GM23338 (cell line): ENCODE measurements around the gene ETF1. TPM values are rescaled to one million over a fixed set of nuclear protein-coding genes. Genes with fewer than 3 reads are reported as not detected.
A peak's percentile ranks its signal among the peaks of the same experiment; 100 is the strongest.

Source experiments
- ATAC-seq: fragments of 200-7000 bp; cut with Tn5 transposase; 3 replicates; pipeline ENCODE4 v1.9.1; 2020
- DNase-seq: peaks from one replicate; pipeline ENCODE4 v3.0.0-alpha.2; 2015; ENCODE audit warnings: low spot score
- H2AFZ ChIP-seq: fragments of 200-600 bp; sonication (generic); 2 replicates; pipeline ENCODE4 v1.8.0; 2016; ENCODE audit warnings: antibody characterized with exemption, mild to moderate bottlenecking, moderate library complexity
- H3F3A ChIP-seq: fragments of 200-600 bp; sonication (generic); replicated peaks from 2 replicates; pipeline ENCODE4 v1.8.0; 2017; ENCODE audit warnings: antibody characterized with exemption, mixed run types, low read depth
- H3K27ac ChIP-seq: fragments of 200-600 bp; sonication (generic); 2 replicates; pipeline ENCODE4 v1.6.1; 2016; ENCODE audit warnings: low read depth
- H3K27me3 ChIP-seq: fragments of 200-600 bp; sonication (generic); 2 replicates; pipeline ENCODE4 v1.8.0; 2016; ENCODE audit warnings: mild to moderate bottlenecking, mixed run types, moderate library complexity; ENCODE audit not compliant: insufficient read depth
- H3K36me3 ChIP-seq: fragments of 200-600 bp; sonication (generic); 2 replicates; pipeline ENCODE4 v1.8.0; 2016; ENCODE audit warnings: mild to moderate bottlenecking; ENCODE audit not compliant: insufficient read depth
- H3K4me1 ChIP-seq: fragments of 200-600 bp; sonication (generic); 2 replicates; pipeline ENCODE4 v1.8.0; 2016; ENCODE audit warnings: mild to moderate bottlenecking, moderate library complexity; ENCODE audit not compliant: insufficient read depth
- H3K4me2 ChIP-seq: fragments of 200-600 bp; sonication (generic); 2 replicates; pipeline ENCODE4 v1.7.1; 2017; ENCODE audit warnings: mixed run types
- H3K4me3 ChIP-seq: fragments of 200-600 bp; sonication (generic); 2 replicates; pipeline ENCODE4 v1.6.1; 2016; ENCODE audit warnings: mixed run types
- H3K79me2 ChIP-seq: fragments of 200-600 bp; sonication (generic); replicated peaks from 2 replicates; pipeline ENCODE4 v1.8.0; 2017; ENCODE audit warnings: mild to moderate bottlenecking; ENCODE audit not compliant: insufficient read depth
- H3K9me2 ChIP-seq: fragments of 200-600 bp; sonication (generic); 2 replicates; pipeline ENCODE4 v1.8.0; 2017; ENCODE audit not compliant: insufficient read depth
- H4K20me1 ChIP-seq: fragments of 200-600 bp; sonication (generic); replicated peaks from 2 replicates; pipeline ENCODE4 v1.8.0; 2017; ENCODE audit warnings: mild to moderate bottlenecking; ENCODE audit not compliant: insufficient read depth
- H3K27ac Mint-ChIP-seq: 2 replicates; pipeline ENCODE4 v1.8.0; 2020; ENCODE audit warnings: inconsistent platforms, mild to moderate bottlenecking, moderate library complexity, mixed read lengths
- H3K27me3 Mint-ChIP-seq: 3 replicates; pipeline ENCODE4 v1.8.0; 2022; ENCODE audit warnings: low read depth, mild to moderate bottlenecking, moderate library complexity, mixed read lengths, inconsistent platforms; ENCODE audit not compliant: insufficient read depth, poor library complexity
- H3K36me3 Mint-ChIP-seq: 3 replicates; pipeline ENCODE4 v1.8.0; 2021; ENCODE audit warnings: low read depth, mild to moderate bottlenecking, inconsistent platforms, moderate library complexity, mixed read lengths
- H3K4me1 Mint-ChIP-seq: 3 replicates; pipeline ENCODE4 v1.8.0; 2020; ENCODE audit warnings: mild to moderate bottlenecking, inconsistent platforms, mixed read lengths
- H3K4me3 Mint-ChIP-seq: 3 replicates; pipeline ENCODE4 v1.8.0; 2021; ENCODE audit warnings: moderate library complexity, mild to moderate bottlenecking, inconsistent platforms, mixed read lengths
- H3K9me3 Mint-ChIP-seq: 3 replicates; pipeline ENCODE4 v1.8.0; 2020; ENCODE audit warnings: moderate library complexity, mild to moderate bottlenecking, inconsistent platforms, mixed read lengths
- CREB1 ChIP-seq: fragments of 250-450 bp; sonication (Bioruptor Pico); IDR thresholded peaks from 2 replicates; pipeline ENCODE4 v1.5.0; 2020; ENCODE audit warnings: low read depth, mild to moderate bottlenecking, moderate library complexity
- EZH2 ChIP-seq: fragments of 200-600 bp; sonication (generic); IDR thresholded peaks from one replicate; pipeline ENCODE4 v1.8.0; 2017; ENCODE audit warnings: antibody characterized with exemption, mild to moderate bottlenecking, low read depth; ENCODE audit not compliant: unreplicated experiment
- EZH2phosphoT487 ChIP-seq: fragments of 200-600 bp; sonication (generic); IDR thresholded peaks from one replicate; pipeline ENCODE4 v1.8.1; 2018; ENCODE audit warnings: antibody characterized with exemption; ENCODE audit not compliant: unreplicated experiment
- JUNB ChIP-seq: IDR thresholded peaks from one replicate; pipeline ENCODE4 v1.6.1; 2016; ENCODE audit warnings: antibody characterized with exemption; ENCODE audit not compliant: unreplicated experiment
- NANOG ChIP-seq: IDR thresholded peaks from 2 replicates; pipeline ENCODE4 v1.6.1; 2016; ENCODE audit warnings: antibody characterized with exemption, borderline replicate concordance
- POLR2AphosphoS5 ChIP-seq: IDR thresholded peaks from 2 replicates; pipeline ENCODE4 v1.6.1; 2016; ENCODE audit warnings: antibody characterized with exemption, low read depth
- STAT1 ChIP-seq: IDR thresholded peaks from one replicate; pipeline ENCODE4 v1.6.1; 2016; ENCODE audit warnings: antibody characterized with exemption; ENCODE audit not compliant: unreplicated experiment
- ZNF114 ChIP-seq: fragments of 250-450 bp; sonication (Bioruptor Pico); IDR thresholded peaks from 2 replicates; pipeline ENCODE4 v1.5.0; 2020; ENCODE audit warnings: mild to moderate bottlenecking, moderate library complexity
- ZNF331 ChIP-seq: fragments of 250-450 bp; sonication (Bioruptor Pico); IDR thresholded peaks from 2 replicates; pipeline ENCODE4 v1.5.0; 2020; ENCODE audit warnings: low read depth, mild to moderate bottlenecking, moderate library complexity
- polyA plus RNA-seq: library from polyadenylated mRNA; unstranded; fragments of >200 nt; fragmentation: Nextera tagmentation; extraction: Ambion mirVana; gene quantifications from 2 replicates; pipeline ENCODE4 v1.2.1, GENCODE V29; 2016
- total RNA-seq: library from RNA; depleted of rRNA; stranded (reverse); fragments of >200 nt; shearing (Covaris generic); gene quantifications from 2 replicates; pipeline ENCODE4 v1.2.3, GENCODE V29; 2014
- TF ChIP-seq, protein P1 (sequence below): IDR thresholded peaks from 2 replicates; pipeline ENCODE4 v1.6.1; 2016; ENCODE audit warnings: antibody characterized with exemption
- TF ChIP-seq, protein P2 (sequence below), 2 experiments: fragments of 200-600 bp in 1 of 2; sonication (generic) in 1 of 2; conservative IDR thresholded peaks; 2 replicates each; pipeline versions ENCODE4 v1.5.1 to v1.6.1; 2016 to 2017; ENCODE audit warnings: antibody characterized with exemption in 2 of 2, low read depth in 2 of 2, mild to moderate bottlenecking in 2 of 2, moderate library complexity in 1 of 2
- TF ChIP-seq, protein P3 (sequence below): IDR thresholded peaks from one replicate; pipeline ENCODE4 v1.6.1; 2018; ENCODE audit warnings: antibody characterized with exemption; ENCODE audit not compliant: unreplicated experiment
- TF ChIP-seq, protein P4 (sequence below): fragments of 250-450 bp; sonication (Bioruptor Pico); IDR thresholded peaks from 2 replicates; pipeline ENCODE4 v1.5.0; 2020; ENCODE audit warnings: mild to moderate bottlenecking, moderate library complexity

ETF1 gene
- total and polyA plus RNA-seq, 2 experiments from 2014 or later: 68.9 to 136 TPM

DNA sequence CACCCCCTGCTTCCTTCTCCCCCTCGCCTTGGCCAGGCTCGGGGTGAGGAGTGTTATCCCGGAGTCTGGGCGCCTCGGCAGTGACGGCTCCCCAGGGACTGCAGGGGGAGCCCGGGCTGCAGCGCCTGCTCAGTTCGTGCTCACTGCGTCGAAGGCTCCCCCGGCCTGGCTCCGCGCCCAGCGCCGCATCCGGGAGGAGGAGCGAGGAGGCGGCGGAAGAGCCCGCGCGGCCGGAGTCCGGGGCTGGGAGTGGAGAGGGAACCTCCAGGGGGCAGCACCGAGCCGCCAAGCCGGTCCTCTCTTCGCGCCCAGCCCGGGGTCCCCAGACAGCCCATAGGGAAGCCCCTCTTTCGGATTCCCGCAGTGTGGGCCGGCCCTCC is 79.0 kb downstream of the ETF1 start:
- peaks cover 9% of the 10 kb centered on the region for H3F3A ChIP-seq
- peak overlapping the region; percentile 96 for H3K4me2 ChIP-seq
- peaks cover 26% of the 10 kb centered on the region for H3K27me3 ChIP-seq
- peak overlapping the region; percentile 81 for H2AFZ ChIP-seq
- ATAC-seq (peak; percentile 61), DNase-seq (peak; percentile 94)
- Mint-ChIP-seq H3K36me3 (peaks cover 26% of the 10 kb centered on the region), H3K4me1 (peaks cover 37% of the 10 kb centered on the region), H3K4me3 (peak overlapping the region; percentile 84), H3K27ac (peak overlapping the region; percentile 92; the same call in 1 of the 2 replicates), H3K9me3 (peaks cover 11% of the 10 kb centered on the region; the same call in 2 of the 3 replicates), H3K27me3 (peaks cover 33% of the 10 kb centered on the region)
- H3K27ac ChIP-seq: peak overlapping the region; percentile 95
- no peak for TF ChIP-seq JUNB
- TF ChIP-seq POLR2AphosphoS5: peak; percentile 82
- TF ChIP-seq, protein P1, sequence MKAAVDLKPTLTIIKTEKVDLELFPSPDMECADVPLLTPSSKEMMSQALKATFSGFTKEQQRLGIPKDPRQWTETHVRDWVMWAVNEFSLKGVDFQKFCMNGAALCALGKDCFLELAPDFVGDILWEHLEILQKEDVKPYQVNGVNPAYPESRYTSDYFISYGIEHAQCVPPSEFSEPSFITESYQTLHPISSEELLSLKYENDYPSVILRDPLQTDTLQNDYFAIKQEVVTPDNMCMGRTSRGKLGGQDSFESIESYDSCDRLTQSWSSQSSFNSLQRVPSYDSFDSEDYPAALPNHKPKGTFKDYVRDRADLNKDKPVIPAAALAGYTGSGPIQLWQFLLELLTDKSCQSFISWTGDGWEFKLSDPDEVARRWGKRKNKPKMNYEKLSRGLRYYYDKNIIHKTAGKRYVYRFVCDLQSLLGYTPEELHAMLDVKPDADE: peak; percentile 12; the same call in 1 of the 2 replicates
- TF ChIP-seq, protein P2, sequence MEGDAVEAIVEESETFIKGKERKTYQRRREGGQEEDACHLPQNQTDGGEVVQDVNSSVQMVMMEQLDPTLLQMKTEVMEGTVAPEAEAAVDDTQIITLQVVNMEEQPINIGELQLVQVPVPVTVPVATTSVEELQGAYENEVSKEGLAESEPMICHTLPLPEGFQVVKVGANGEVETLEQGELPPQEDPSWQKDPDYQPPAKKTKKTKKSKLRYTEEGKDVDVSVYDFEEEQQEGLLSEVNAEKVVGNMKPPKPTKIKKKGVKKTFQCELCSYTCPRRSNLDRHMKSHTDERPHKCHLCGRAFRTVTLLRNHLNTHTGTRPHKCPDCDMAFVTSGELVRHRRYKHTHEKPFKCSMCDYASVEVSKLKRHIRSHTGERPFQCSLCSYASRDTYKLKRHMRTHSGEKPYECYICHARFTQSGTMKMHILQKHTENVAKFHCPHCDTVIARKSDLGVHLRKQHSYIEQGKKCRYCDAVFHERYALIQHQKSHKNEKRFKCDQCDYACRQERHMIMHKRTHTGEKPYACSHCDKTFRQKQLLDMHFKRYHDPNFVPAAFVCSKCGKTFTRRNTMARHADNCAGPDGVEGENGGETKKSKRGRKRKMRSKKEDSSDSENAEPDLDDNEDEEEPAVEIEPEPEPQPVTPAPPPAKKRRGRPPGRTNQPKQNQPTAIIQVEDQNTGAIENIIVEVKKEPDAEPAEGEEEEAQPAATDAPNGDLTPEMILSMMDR (conservative IDR thresholded peaks at IDR 0.05; ENCODE audit: low read depth in 2 of 2): peak; percentile 69 to 77
- TF ChIP-seq, protein P3, sequence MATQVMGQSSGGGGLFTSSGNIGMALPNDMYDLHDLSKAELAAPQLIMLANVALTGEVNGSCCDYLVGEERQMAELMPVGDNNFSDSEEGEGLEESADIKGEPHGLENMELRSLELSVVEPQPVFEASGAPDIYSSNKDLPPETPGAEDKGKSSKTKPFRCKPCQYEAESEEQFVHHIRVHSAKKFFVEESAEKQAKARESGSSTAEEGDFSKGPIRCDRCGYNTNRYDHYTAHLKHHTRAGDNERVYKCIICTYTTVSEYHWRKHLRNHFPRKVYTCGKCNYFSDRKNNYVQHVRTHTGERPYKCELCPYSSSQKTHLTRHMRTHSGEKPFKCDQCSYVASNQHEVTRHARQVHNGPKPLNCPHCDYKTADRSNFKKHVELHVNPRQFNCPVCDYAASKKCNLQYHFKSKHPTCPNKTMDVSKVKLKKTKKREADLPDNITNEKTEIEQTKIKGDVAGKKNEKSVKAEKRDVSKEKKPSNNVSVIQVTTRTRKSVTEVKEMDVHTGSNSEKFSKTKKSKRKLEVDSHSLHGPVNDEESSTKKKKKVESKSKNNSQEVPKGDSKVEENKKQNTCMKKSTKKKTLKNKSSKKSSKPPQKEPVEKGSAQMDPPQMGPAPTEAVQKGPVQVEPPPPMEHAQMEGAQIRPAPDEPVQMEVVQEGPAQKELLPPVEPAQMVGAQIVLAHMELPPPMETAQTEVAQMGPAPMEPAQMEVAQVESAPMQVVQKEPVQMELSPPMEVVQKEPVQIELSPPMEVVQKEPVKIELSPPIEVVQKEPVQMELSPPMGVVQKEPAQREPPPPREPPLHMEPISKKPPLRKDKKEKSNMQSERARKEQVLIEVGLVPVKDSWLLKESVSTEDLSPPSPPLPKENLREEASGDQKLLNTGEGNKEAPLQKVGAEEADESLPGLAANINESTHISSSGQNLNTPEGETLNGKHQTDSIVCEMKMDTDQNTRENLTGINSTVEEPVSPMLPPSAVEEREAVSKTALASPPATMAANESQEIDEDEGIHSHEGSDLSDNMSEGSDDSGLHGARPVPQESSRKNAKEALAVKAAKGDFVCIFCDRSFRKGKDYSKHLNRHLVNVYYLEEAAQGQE: no peak
- no peak for TF ChIP-seq EZH2phosphoT487
- no peak for TF ChIP-seq ZNF114 (CRISPR knock-in tag)
- TF ChIP-seq, protein P4, sequence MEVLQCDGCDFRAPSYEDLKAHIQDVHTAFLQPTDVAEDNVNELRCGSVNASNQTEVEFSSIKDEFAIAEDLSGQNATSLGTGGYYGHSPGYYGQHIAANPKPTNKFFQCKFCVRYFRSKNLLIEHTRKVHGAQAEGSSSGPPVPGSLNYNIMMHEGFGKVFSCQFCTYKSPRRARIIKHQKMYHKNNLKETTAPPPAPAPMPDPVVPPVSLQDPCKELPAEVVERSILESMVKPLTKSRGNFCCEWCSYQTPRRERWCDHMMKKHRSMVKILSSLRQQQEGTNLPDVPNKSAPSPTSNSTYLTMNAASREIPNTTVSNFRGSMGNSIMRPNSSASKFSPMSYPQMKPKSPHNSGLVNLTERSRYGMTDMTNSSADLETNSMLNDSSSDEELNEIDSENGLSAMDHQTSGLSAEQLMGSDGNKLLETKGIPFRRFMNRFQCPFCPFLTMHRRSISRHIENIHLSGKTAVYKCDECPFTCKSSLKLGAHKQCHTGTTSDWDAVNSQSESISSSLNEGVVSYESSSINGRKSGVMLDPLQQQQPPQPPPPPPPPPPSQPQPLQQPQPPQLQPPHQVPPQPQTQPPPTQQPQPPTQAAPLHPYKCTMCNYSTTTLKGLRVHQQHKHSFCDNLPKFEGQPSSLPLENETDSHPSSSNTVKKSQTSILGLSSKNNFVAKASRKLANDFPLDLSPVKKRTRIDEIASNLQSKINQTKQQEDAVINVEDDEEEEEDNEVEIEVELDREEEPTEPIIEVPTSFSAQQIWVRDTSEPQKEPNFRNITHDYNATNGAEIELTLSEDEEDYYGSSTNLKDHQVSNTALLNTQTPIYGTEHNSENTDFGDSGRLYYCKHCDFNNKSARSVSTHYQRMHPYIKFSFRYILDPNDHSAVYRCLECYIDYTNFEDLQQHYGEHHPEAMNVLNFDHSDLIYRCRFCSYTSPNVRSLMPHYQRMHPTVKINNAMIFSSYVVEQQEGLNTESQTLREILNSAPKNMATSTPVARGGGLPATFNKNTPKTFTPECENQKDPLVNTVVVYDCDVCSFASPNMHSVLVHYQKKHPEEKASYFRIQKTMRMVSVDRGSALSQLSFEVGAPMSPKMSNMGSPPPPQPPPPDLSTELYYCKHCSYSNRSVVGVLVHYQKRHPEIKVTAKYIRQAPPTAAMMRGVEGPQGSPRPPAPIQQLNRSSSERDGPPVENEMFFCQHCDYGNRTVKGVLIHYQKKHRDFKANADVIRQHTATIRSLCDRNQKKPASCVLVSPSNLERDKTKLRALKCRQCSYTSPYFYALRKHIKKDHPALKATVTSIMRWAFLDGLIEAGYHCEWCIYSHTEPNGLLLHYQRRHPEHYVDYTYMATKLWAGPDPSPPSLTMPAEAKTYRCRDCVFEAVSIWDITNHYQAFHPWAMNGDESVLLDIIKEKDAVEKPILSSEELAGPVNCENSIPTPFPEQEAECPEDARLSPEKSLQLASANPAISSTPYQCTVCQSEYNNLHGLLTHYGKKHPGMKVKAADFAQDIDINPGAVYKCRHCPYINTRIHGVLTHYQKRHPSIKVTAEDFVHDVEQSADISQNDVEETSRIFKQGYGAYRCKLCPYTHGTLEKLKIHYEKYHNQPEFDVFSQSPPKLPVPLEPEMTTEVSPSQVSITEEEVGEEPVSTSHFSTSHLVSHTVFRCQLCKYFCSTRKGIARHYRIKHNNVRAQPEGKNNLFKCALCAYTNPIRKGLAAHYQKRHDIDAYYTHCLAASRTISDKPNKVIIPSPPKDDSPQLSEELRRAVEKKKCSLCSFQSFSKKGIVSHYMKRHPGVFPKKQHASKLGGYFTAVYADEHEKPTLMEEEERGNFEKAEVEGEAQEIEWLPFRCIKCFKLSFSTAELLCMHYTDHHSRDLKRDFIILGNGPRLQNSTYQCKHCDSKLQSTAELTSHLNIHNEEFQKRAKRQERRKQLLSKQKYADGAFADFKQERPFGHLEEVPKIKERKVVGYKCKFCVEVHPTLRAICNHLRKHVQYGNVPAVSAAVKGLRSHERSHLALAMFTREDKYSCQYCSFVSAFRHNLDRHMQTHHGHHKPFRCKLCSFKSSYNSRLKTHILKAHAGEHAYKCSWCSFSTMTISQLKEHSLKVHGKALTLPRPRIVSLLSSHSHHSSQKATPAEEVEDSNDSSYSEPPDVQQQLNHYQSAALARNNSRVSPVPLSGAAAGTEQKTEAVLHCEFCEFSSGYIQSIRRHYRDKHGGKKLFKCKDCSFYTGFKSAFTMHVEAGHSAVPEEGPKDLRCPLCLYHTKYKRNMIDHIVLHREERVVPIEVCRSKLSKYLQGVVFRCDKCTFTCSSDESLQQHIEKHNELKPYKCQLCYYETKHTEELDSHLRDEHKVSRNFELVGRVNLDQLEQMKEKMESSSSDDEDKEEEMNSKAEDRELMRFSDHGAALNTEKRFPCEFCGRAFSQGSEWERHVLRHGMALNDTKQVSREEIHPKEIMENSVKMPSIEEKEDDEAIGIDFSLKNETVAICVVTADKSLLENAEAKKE (CRISPR knock-in tag): no peak
- no peak for TF ChIP-seq ZNF331 (CRISPR knock-in tag)
- TF ChIP-seq STAT1: no peak
- TF ChIP-seq NANOG: no peak
- TF ChIP-seq CREB1 (CRISPR knock-in tag): peak; percentile 41; the same call in 1 of the 2 replicates
- no peak for TF ChIP-seq EZH2
- H3K4me3 ChIP-seq: peak overlapping the region; percentile 94
- H4K20me1 ChIP-seq: peaks cover 14% of the 10 kb centered on the region; the same call in 1 of the 2 replicates
- no peaks in the 10 kb centered on the region for H3K4me1 ChIP-seq
- no peaks in the 10 kb centered on the region for H3K79me2 ChIP-seq
- 0 out of 2 replicates have a peak, but pooled peaks cover 3% of the 10 kb centered on the region for H3K36me3 ChIP-seq
- H3K9me2 ChIP-seq: no peaks in the 10 kb centered on the region
